Fibroblast of the aortic adventitia (primary cell): ENCODE data around the gene TRAP1. TPM values are rescaled to one million over a fixed set of nuclear protein-coding genes. Genes with fewer than 3 reads are reported as not detected.
A peak's percentile ranks its signal among the peaks of the same experiment; 100 is the strongest.

Experiments
- DNase-seq: peaks from one replicate; pipeline ENCODE4 v3.0.0-alpha.2; 2010; ENCODE audit warnings: low read depth
- H3K4me3 ChIP-seq: 2 replicates; pipeline ENCODE4 v1.5.1; 2011; ENCODE audit warnings: low read depth, mild to moderate bottlenecking, control low read depth, low read length, moderate library complexity
- CTCF ChIP-seq: IDR thresholded peaks from 2 replicates; pipeline ENCODE4 v1.5.1; 2011; ENCODE audit warnings: mild to moderate bottlenecking, low read length, control low read depth, inconsistent platforms; ENCODE audit not compliant: insufficient read depth
- total RNA-seq: library from RNA; depleted of rRNA; stranded (reverse); fragments of >200 nt; gene quantifications from 2 replicates; pipeline ENCODE4 v1.2.3, GENCODE V29; 2012; ENCODE audit warnings: low replicate concordance

The TRAP1 gene
- total RNA-seq, 1 donor, result 66.0 TPM

DNA sequence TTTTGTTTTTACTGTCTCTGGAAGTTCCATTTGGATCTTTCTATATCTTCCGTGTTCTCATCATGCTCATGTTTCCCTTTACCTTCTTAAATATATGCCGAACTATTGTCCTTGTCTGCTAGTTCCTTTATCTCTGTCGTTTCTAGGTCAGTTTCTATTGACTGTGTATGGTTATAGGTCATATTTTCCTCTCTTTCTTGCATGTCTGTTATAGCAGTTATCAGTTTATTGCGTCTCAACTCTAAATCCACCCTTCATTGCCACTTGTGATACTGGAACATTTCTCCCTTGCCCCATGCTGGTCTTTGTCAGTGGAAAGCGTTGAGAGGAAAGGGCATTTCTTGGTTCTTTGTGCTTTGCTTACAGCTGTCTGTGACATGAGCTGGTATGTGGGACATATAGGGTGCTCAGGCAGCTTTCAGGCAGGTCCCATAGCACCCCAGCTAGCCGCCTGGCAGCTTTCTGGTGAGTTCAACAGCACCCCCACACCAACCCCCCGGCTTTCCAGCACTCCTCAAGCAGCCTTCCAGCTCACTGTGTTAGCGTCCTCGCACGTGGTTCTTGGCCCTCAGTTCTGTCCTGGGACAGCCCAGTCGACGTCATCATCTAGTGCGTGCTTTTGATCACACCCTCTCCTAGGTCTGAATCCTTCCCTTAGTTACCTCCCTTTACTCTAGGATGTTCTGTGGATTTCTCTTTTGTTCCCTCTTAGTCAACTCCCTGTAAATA lies 78.2 kb downstream of the TRAP1 start:
- DNase-seq, result no peak
- H3K4me3 ChIP-seq, result no peak overlapping the region
- TF ChIP-seq CTCF, result no peak

GRCh38 chr16:3637371-3637923 lies 79.9 kb downstream of the TRAP1 start:
- DNase-seq, result no peak

GRCh38 chr16:3625911-3626732 lies 91.2 kb downstream of the TRAP1 start:
- peak; percentile 47 for DNase-seq
- no peak for TF ChIP-seq CTCF

More at GRCh38 chr16:3637371-3637923, 79.9 kb downstream of the TRAP1 start:
- no peak for TF ChIP-seq CTCF
- no peak overlapping the region for H3K4me3 ChIP-seq

DNA sequence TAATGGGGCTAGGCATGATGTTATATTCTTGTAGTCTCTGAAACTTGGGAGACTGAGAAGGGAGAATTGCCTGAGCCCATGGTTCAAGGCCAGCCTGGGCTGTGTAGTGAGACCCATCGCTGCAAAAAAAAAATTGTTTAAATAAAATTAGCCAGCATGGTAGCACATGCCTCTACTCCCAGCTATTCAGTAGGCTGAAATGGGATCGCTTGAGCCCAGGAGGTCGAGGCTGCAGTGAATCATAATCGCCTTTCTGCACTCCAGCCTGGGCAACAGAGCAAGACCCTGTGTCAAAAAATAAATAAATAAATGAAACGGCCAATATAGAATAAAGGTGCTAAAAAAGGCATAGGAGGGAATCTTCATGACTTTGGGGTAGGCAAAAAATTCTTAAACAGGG lies 92.0 kb downstream of the TRAP1 start:
- no peak overlapping the region for H3K4me3 ChIP-seq
- DNase-seq, result no peak

More at GRCh38 chr16:3625911-3626732, 91.2 kb downstream of the TRAP1 start:
- H3K4me3 ChIP-seq, result no peak overlapping the region

DNA sequence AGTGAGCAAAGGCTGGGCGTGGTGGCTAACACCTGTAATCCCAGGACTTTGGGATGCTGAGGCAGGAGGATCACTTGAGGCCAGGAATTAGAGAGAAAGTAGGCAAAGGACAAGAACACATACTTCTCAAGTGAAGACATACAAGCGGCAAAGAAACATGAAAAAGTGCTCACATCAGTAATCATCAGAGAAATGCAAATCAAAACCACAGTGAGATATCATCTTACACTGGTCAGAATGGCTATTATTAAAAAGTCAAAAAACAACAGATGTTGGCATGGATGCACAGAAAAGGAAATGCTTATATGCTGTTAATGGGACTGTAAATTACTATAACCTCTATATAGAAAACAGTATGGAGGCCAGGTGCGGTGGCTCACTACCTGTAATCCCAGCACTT lies 93.7 kb downstream of the TRAP1 start:
- no peak for DNase-seq
- no peak overlapping the region for H3K4me3 ChIP-seq
- no peak for TF ChIP-seq CTCF

More for the DNA sequence above, 92.0 kb downstream of the TRAP1 start:
- TF ChIP-seq CTCF, result no peak

GRCh38 chr16:3618769-3619141 lies 98.6 kb downstream of the TRAP1 start:
- TF ChIP-seq CTCF, result no peak
- no peak overlapping the region for H3K4me3 ChIP-seq
- no peak for DNase-seq
